ENCODE measurements around the gene LBR.

GRCh38 chr1:225380691-225381090, 47.1 kb downstream of the LBR start:
- TF ChIP-seq CTCF (IDR thresholded peaks at IDR 0.05) (no peak), POLR2A (IDR thresholded peaks at IDR 0.05) (no peak)
